ENCODE measurements around the gene SYTL1. TPM values are rescaled to one million over a fixed set of nuclear protein-coding genes. Genes with fewer than 3 reads are reported as not detected.

The SYTL1 gene
- total RNA-seq, 1 donor from 2014 or later: 29.3 TPM

DNA sequence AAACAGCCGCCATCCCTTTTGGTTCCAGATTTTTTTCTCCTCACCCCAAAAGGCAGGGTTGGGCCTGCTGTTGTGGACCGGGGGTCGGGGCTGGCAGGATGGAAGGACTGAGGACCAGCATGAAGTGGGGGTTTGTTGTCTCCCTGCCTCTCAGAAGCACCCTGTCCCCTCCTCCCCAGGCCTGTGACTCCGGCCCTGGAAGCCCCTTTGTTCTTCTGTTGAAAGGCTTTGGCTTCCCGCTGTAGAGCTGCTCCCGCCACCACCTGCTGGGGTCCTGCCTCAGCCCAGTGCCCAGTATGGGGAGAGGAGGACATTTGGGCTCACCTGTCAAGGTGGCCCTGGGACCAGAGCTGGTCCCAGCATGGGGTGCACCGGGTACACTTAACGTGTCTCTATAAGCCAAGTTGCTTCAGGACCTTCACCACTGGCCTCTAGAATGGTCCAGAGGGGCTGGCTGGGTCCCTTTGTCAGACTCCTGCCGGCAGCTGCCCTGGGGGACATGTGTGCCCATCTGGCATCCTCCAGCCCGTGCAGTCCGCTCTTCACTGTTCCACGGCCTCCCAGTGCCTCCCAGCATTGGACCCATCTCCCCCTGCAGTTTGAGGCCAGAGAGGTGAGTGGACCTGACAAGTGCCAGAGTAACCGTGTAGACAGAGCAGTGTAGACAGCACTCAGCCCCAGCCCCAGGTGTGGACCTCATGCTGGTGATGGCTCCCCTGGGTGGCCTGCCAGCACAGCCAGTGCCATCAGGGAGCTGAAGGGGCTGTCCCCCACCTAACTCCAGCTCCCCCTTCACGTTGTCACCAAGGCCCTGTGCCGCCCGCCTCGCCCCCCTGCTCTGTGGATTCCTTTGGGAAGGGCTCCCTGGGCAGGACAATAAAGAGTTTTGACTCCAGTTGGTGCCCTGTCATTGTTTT lies 6.1 kb upstream of the SYTL1 start:
- peaks cover 7% of the 10 kb centered on the region for H3K4me1 ChIP-seq
- H3K27ac ChIP-seq: no peak overlapping the region
- H3K9me3 ChIP-seq: no peaks in the 10 kb centered on the region
- peaks cover 75% of the 10 kb centered on the region for H3K36me3 ChIP-seq
- H3K27me3 ChIP-seq (ENCODE audit: low read depth): no peaks in the 10 kb centered on the region
- intact Hi-C loops (cut with DNase I): no loop called here
- ATAC-seq: no peak
- TF ChIP-seq, protein P1, sequence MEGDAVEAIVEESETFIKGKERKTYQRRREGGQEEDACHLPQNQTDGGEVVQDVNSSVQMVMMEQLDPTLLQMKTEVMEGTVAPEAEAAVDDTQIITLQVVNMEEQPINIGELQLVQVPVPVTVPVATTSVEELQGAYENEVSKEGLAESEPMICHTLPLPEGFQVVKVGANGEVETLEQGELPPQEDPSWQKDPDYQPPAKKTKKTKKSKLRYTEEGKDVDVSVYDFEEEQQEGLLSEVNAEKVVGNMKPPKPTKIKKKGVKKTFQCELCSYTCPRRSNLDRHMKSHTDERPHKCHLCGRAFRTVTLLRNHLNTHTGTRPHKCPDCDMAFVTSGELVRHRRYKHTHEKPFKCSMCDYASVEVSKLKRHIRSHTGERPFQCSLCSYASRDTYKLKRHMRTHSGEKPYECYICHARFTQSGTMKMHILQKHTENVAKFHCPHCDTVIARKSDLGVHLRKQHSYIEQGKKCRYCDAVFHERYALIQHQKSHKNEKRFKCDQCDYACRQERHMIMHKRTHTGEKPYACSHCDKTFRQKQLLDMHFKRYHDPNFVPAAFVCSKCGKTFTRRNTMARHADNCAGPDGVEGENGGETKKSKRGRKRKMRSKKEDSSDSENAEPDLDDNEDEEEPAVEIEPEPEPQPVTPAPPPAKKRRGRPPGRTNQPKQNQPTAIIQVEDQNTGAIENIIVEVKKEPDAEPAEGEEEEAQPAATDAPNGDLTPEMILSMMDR (IDR thresholded peaks at IDR 0.05): no peak
- H3K4me3 ChIP-seq: no peak overlapping the region
- no peak for DNase-seq

DNA sequence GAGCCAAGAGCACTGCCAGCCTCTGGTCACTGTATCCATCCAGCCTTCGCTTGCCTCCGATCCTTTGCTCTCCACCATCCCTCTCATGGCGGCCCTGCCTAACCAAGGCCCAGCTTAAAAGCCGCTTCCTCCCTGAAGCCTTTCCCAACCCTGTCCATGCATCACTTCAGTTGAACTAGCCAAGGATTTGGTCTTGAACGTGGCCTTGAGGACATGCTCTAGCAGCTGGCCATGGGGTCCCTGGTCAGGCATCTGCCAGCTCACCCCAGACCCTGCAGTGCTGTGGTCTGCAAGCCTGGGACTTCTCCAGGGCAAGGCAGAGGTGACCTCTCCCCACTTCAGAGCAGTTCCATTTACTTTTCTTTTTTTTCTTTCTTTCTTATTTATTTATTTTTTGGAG lies 5.1 kb upstream of the SYTL1 start:
- no peak overlapping the region for H3K4me3 ChIP-seq
- peaks cover 16% of the 10 kb centered on the region for H3K4me1 ChIP-seq
- ATAC-seq: no peak
- peaks cover 65% of the 10 kb centered on the region for H3K36me3 ChIP-seq
- H3K27me3 ChIP-seq (ENCODE audit: low read depth): no peaks in the 10 kb centered on the region
- intact Hi-C loops (cut with DNase I): no loop called here
- DNase-seq: no peak
- TF ChIP-seq, protein P1 (IDR thresholded peaks at IDR 0.05): no peak
- no peak overlapping the region for H3K27ac ChIP-seq
- no peaks in the 10 kb centered on the region for H3K9me3 ChIP-seq

DNA sequence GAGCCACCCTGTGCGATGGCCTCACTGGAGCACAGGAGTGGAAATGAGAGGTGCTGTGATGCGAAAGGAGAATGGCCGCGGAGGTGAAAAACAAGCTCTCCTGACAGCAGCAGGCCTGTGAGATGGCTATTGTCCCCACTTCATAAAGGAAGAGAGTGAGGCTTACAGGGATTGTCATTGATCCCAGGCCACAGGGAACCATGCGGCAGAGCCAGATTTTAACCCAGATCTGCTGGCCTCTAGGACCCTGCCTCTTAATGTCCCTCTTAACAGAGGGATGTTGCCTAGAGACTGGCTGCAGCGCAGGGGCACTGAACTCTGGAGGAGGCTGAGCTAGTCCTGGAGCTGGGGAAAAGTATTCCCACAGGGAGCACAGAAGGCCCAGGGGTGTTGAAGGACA lies 3.1 kb upstream of the SYTL1 start:
- Histone ChIP-seq H3K27ac (no peak overlapping the region), H3K27me3 (ENCODE audit: low read depth) (no peaks in the 10 kb centered on the region), H3K36me3 (peaks cover 45% of the 10 kb centered on the region), H3K4me3 (no peak overlapping the region), H3K9me3 (no peaks in the 10 kb centered on the region), H3K4me1 (peaks cover 27% of the 10 kb centered on the region)
- intact Hi-C loops (cut with DNase I): no loop called here
- no peak for ATAC-seq
- DNase-seq: no peak
- TF ChIP-seq, protein P1 (IDR thresholded peaks at IDR 0.05): no peak

DNA sequence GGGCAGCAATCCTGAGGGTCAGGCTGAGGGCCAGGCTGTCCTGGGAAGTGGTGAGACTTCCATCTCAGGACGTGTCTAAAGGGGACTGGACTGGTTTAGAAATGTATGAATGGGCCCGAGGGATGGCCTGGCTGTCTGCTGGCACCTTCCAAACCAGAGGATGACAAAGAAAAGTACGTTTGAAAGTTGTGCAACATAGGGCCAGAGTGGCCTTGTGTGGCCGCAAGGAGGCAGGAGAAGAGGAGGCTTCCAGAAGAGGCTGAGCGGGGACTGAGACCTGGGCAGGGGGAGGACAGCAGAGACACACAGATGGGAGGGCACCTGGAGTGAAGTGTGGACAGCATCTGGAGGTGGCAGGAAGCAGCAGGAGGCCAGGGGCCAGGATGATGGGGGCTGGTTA lies 2.6 kb upstream of the SYTL1 start:
- no peaks in the 10 kb centered on the region for H3K9me3 ChIP-seq
- H3K4me1 ChIP-seq: peaks cover 31% of the 10 kb centered on the region
- no peaks in the 10 kb centered on the region for H3K27me3 ChIP-seq (ENCODE audit: low read depth)
- DNase-seq (no peak), ATAC-seq (no peak)
- intact Hi-C loops (cut with DNase I): no loop called here
- H3K27ac ChIP-seq: no peak overlapping the region
- peaks cover 41% of the 10 kb centered on the region for H3K36me3 ChIP-seq
- TF ChIP-seq, protein P1 (IDR thresholded peaks at IDR 0.05): no peak
- no peak overlapping the region for H3K4me3 ChIP-seq

DNA sequence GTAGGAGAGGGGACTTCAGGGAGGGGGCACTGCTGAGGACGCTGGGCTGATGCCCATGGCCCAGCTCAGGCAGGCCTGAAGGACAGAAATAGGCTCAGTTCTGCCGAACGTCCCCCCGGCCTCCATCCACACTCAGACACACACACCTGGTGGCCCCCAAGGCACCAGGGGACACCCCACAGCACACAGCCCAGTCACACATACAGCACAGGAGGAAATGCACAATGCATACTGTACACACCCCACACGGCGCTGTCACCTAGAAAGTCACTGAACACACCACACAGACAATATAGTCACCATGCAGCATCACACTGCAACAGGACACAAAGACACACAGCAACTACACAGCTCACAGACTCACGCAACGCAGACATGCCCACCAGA lies 562 bp downstream of the SYTL1 start:
- intact Hi-C loops (cut with DNase I): no loop called here
- ATAC-seq: peak; percentile 14 to 34

More for the DNA sequence above, 562 bp downstream of the SYTL1 start:
- peak overlapping the region; percentile 61 for H3K4me3 ChIP-seq
- no peaks in the 10 kb centered on the region for H3K9me3 ChIP-seq
- peaks cover 10% of the 10 kb centered on the region for H3K36me3 ChIP-seq
- TF ChIP-seq, protein P1 (IDR thresholded peaks at IDR 0.05): no peak
- DNase-seq: no peak
- peaks cover 34% of the 10 kb centered on the region for H3K4me1 ChIP-seq
- peak overlapping the region; percentile 78 for H3K27ac ChIP-seq
- no peaks in the 10 kb centered on the region for H3K27me3 ChIP-seq (ENCODE audit: low read depth)
